IgD-negative memory B cell (primary cell): ENCODE results near the gene TNFRSF17. TPM values are rescaled to one million over a fixed set of nuclear protein-coding genes. Genes with fewer than 3 reads are reported as not detected.

Source experiments
- H3K27ac Mint-ChIP-seq, 3 donors: one replicate each; pipeline ENCODE4 v1.8.0; 2020 to 2022; ENCODE audit warnings: mild to moderate bottlenecking in 3 of 3, mixed read lengths in 3 of 3, moderate library complexity in 1 of 3
- H3K27me3 Mint-ChIP-seq: one replicate; pipeline ENCODE4 v1.8.0; 2021; ENCODE audit warnings: mixed read lengths
- H3K36me3 Mint-ChIP-seq: one replicate; pipeline ENCODE4 v1.8.0; 2020; ENCODE audit warnings: mild to moderate bottlenecking, mixed read lengths
- H3K4me1 Mint-ChIP-seq, 3 donors: one replicate each; pipeline ENCODE4 v1.8.0; 2020 to 2022; ENCODE audit warnings: mixed read lengths in 3 of 3, mild to moderate bottlenecking in 1 of 3
- H3K4me3 Mint-ChIP-seq, 4 donors: one replicate each; pipeline ENCODE4 v1.8.0; 2020 to 2022; ENCODE audit warnings: mild to moderate bottlenecking in 4 of 4, mixed read lengths in 4 of 4, moderate library complexity in 3 of 4
- H3K9me3 Mint-ChIP-seq, 3 donors: one replicate each; pipeline ENCODE4 v1.8.0; 2020 to 2021; ENCODE audit warnings: mixed read lengths in 3 of 3, mild to moderate bottlenecking in 1 of 3
- polyA plus RNA-seq: library from polyadenylated mRNA; unstranded; fragments of 300-500 nt; fragmentation: Illumina TruSeq; gene quantifications from one replicate; pipeline ENCODE4 v1.2.3, GENCODE V29; 2021

The TNFRSF17 gene
- polyA plus RNA-seq, 1 donor from 2014 or later, result 83.0 TPM

GRCh38 chr16:12009462-12009861, 44.5 kb downstream of the TNFRSF17 start:
- Mint-ChIP-seq H3K4me3 (peak overlapping the region in 2 of 4 donors; percentile 33 to 73), H3K27me3 (no peaks in the 10 kb centered on the region), H3K36me3 (peaks cover 14% of the 10 kb centered on the region), H3K27ac (peak overlapping the region in 1 of 3 donors; percentile 87), H3K4me1 (peaks cover 21 to 35% (median 24%) of the 10 kb centered on the region in 3 donors), H3K9me3 (no peaks in the 10 kb centered on the region)

GRCh38 chr16:12009922-12010321, 44.9 kb downstream of the TNFRSF17 start:
- Mint-ChIP-seq H3K4me3 (peak overlapping the region in 2 of 4 donors; percentile 73 to 86), H3K27ac (peak overlapping the region in 2 of 3 donors; percentile 82 to 87), H3K27me3 (no peaks in the 10 kb centered on the region), H3K4me1 (peaks cover 23 to 37% (median 29%) of the 10 kb centered on the region in 3 donors), H3K9me3 (no peaks in the 10 kb centered on the region), H3K36me3 (peaks cover 14% of the 10 kb centered on the region)

GRCh38 chr16:12010388-12011251, 45.6 kb downstream of the TNFRSF17 start:
- Mint-ChIP-seq H3K27ac (peak overlapping the region; percentile 82 to 94 (median 87)), H3K9me3 (no peaks in the 10 kb centered on the region), H3K27me3 (no peaks in the 10 kb centered on the region), H3K4me3 (peak overlapping the region in 3 of 4 donors; percentile 73 to 86 (median 86)), H3K4me1 (peaks cover 23 to 37% (median 30%) of the 10 kb centered on the region in 3 donors), H3K36me3 (peaks cover 14% of the 10 kb centered on the region)

GRCh38 chr16:12011565-12011964, 46.6 kb downstream of the TNFRSF17 start:
- peaks cover 14% of the 10 kb centered on the region for H3K36me3 Mint-ChIP-seq
- H3K9me3 Mint-ChIP-seq, result no peaks in the 10 kb centered on the region
- no peaks in the 10 kb centered on the region for H3K27me3 Mint-ChIP-seq
- peaks cover 27 to 43% (median 35%) of the 10 kb centered on the region in 3 donors for H3K4me1 Mint-ChIP-seq
- peak overlapping the region; percentile 73 to 94 (median 82) for H3K27ac Mint-ChIP-seq
- peak overlapping the region in 1 of 4 donors; percentile 18 for H3K4me3 Mint-ChIP-seq

GRCh38 chr16:12016291-12016947, 51.4 kb downstream of the TNFRSF17 start:
- H3K36me3 Mint-ChIP-seq, result peaks cover 10% of the 10 kb centered on the region
- H3K27me3 Mint-ChIP-seq, result no peaks in the 10 kb centered on the region
- H3K4me1 Mint-ChIP-seq, result peaks cover 32 to 41% (median 38%) of the 10 kb centered on the region in 3 donors
- no peaks in the 10 kb centered on the region for H3K9me3 Mint-ChIP-seq
- peak overlapping the region in 1 of 4 donors; percentile 3 for H3K4me3 Mint-ChIP-seq
- H3K27ac Mint-ChIP-seq, result no peak overlapping the region

GRCh38 chr16:12017558-12017957, 52.5 kb downstream of the TNFRSF17 start:
- H3K4me3 Mint-ChIP-seq, result peak overlapping the region in 1 of 4 donors; percentile 52
- no peak overlapping the region for H3K27ac Mint-ChIP-seq
- H3K4me1 Mint-ChIP-seq, result peaks cover 31 to 40% (median 39%) of the 10 kb centered on the region in 3 donors
- H3K27me3 Mint-ChIP-seq, result no peaks in the 10 kb centered on the region
- no peaks in the 10 kb centered on the region for H3K9me3 Mint-ChIP-seq
- H3K36me3 Mint-ChIP-seq, result peaks cover 10% of the 10 kb centered on the region

Other genes starting within 250 kb of the TNFRSF17 start
- 78.0 TPM for gene TXNDC11, start 222.4 kb upstream of the TNFRSF17 start, polyA plus RNA-seq
- gene ZC3H7A, start 168.0 kb upstream of the TNFRSF17 start, polyA plus RNA-seq, result 37.5 TPM
- 307 TPM for gene RSL1D1, start 113.7 kb upstream of the TNFRSF17 start, polyA plus RNA-seq
- gene GSPT1, start 49.3 kb upstream of the TNFRSF17 start, polyA plus RNA-seq, result 77.7 TPM
- 0.74 TPM for gene NPIPB2, start 23.2 kb upstream of the TNFRSF17 start, polyA plus RNA-seq
- 68.3 TPM for gene SNX29, start 11.5 kb downstream of the TNFRSF17 start, polyA plus RNA-seq